Liver (tissue), 3 donors: Measurements from ENCODE around the gene UBE3C.

ENCODE experiments used
- REST ChIP-seq: IDR thresholded peaks from 2 replicates; pipeline ENCODE4 v1.6.1; 2016; ENCODE audit warnings: antibody characterized with exemption, mild to moderate bottlenecking
- SP1 ChIP-seq: IDR thresholded peaks from 2 replicates; pipeline ENCODE4 v1.6.1; 2018; ENCODE audit warnings: antibody characterized with exemption, mild to moderate bottlenecking
- YY1 ChIP-seq: IDR thresholded peaks from 2 replicates; pipeline ENCODE4 v1.6.1; 2016; ENCODE audit warnings: antibody characterized with exemption, mild to moderate bottlenecking
- TF ChIP-seq, protein P1 (sequence below): IDR thresholded peaks from 2 replicates; pipeline ENCODE4 v1.6.1; 2016; ENCODE audit warnings: antibody characterized with exemption
- TF ChIP-seq, protein P2 (sequence below): fragments of 150-350 bp; IDR thresholded peaks from 2 replicates; pipeline ENCODE4 v1.5.1; 2017; ENCODE audit warnings: improper control_type of control experiment, low read depth, low read length; ENCODE audit not compliant: missing input control
- donor health status: healthy.
- donor health status: healthy.

- TF ChIP-seq YY1 (no peak), SP1 (no peak), REST (no peak)
- TF ChIP-seq, protein P1, sequence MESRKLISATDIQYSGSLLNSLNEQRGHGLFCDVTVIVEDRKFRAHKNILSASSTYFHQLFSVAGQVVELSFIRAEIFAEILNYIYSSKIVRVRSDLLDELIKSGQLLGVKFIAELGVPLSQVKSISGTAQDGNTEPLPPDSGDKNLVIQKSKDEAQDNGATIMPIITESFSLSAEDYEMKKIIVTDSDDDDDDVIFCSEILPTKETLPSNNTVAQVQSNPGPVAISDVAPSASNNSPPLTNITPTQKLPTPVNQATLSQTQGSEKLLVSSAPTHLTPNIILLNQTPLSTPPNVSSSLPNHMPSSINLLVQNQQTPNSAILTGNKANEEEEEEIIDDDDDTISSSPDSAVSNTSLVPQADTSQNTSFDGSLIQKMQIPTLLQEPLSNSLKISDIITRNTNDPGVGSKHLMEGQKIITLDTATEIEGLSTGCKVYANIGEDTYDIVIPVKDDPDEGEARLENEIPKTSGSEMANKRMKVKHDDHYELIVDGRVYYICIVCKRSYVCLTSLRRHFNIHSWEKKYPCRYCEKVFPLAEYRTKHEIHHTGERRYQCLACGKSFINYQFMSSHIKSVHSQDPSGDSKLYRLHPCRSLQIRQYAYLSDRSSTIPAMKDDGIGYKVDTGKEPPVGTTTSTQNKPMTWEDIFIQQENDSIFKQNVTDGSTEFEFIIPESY = no peak
- TF ChIP-seq, protein P2, sequence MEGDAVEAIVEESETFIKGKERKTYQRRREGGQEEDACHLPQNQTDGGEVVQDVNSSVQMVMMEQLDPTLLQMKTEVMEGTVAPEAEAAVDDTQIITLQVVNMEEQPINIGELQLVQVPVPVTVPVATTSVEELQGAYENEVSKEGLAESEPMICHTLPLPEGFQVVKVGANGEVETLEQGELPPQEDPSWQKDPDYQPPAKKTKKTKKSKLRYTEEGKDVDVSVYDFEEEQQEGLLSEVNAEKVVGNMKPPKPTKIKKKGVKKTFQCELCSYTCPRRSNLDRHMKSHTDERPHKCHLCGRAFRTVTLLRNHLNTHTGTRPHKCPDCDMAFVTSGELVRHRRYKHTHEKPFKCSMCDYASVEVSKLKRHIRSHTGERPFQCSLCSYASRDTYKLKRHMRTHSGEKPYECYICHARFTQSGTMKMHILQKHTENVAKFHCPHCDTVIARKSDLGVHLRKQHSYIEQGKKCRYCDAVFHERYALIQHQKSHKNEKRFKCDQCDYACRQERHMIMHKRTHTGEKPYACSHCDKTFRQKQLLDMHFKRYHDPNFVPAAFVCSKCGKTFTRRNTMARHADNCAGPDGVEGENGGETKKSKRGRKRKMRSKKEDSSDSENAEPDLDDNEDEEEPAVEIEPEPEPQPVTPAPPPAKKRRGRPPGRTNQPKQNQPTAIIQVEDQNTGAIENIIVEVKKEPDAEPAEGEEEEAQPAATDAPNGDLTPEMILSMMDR = no peak
Measured at GRCh38 chr7:157267516-157267915, 128.8 kb downstream of the UBE3C start.
